ENCODE results near the gene KMT2D.

GRCh38 chr12:49030714-49031572 lies 29.7 kb downstream of the KMT2D start:
- TF ChIP-seq CTCF (IDR thresholded peaks at IDR 0.05) (no peak), POLR2A (IDR thresholded peaks at IDR 0.05) (no peak)
